Activated T-cell treated with anti-CD3 and anti-CD28 coated beads, Interleukin-2, amount 50 U/mL, for 4 hours (primary cell): ENCODE data around the gene MCCC2. TPM values are rescaled to one million over a fixed set of nuclear protein-coding genes. Genes with fewer than 3 reads are reported as not detected.
"Not testable (repeated sequence)": the region's sequence is repeated elsewhere in the genome, so short reads cannot be mapped to it uniquely, and the experiment has no call there.

Experiments
- ATAC-seq, 2 donors: fragments of 200-7000 bp; cut with Tn5 transposase; one replicate each; pipeline ENCODE4 v1.10.0; 2021
- DNase-seq: peaks from one replicate; pipeline ENCODE4 v3.0.0-alpha.2; 2020
- H3K27me3 Mint-ChIP-seq: one replicate; pipeline ENCODE4 v1.8.0; 2021; ENCODE audit warnings: low read depth, mixed read lengths
- H3K36me3 Mint-ChIP-seq: one replicate; pipeline ENCODE4 v1.8.0; 2022; ENCODE audit warnings: mixed read lengths; ENCODE audit not compliant: insufficient read depth
- H3K4me1 Mint-ChIP-seq: one replicate; pipeline ENCODE4 v1.8.0; 2021; ENCODE audit warnings: low read depth, mixed read lengths
- H3K4me3 Mint-ChIP-seq: one replicate; pipeline ENCODE4 v1.8.0; 2021; ENCODE audit warnings: mild to moderate bottlenecking, moderate library complexity, mixed read lengths
- H3K9me3 Mint-ChIP-seq: one replicate; pipeline ENCODE4 v1.8.0; 2021; ENCODE audit warnings: mixed read lengths
- total RNA-seq, 3 donors: library from RNA; stranded (reverse); gene quantifications; one replicate each; pipeline ENCODE4 v1.2.1, GENCODE V29; 2021

MCCC2 gene
- total RNA-seq, 3 donors from 2014 or later: 44.7 to 50.1 (median 48.3) TPM

DNA sequence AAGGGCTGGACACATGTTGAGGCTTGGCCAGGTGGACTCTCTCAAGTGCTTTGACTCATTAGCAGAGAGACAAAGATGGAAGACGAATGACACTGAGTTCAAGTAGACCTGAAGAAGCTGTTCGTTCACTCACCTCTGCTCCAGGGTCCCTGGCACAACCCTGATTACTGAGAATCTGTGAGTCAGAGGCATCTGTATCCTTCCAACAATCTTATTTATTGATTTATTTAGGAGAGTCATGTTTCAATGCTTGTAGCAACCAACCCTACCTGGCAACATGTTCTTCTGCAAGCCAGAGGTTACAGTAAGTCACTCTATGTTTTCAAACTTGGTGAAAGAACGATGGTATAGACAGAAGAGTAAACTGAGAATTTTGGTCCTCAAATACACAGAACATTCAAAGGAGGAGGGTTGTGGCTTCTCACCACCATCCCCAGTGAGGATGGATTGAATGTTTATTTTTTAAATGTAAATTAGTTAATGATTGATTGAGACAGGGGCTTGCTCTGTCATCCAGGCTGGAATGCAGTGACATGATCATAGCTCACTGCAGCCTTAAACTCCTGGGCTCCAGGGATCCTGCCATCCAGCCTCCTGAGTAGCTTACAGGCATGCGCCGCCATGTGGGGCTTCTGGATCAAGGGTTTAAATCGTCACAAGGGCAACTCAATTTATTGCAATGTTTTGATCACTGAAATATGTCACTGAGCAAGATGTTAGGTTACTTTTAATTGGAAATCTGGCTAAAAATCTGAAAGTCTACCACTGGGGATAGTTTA, 76.2 kb downstream of the MCCC2 start:
- peaks cover 2% of the 10 kb centered on the region for H3K36me3 Mint-ChIP-seq
- no peaks in the 10 kb centered on the region for H3K27me3 Mint-ChIP-seq
- no peaks in the 10 kb centered on the region for H3K4me1 Mint-ChIP-seq
- ATAC-seq (no peak), DNase-seq (no peak)
- no peak overlapping the region for H3K4me3 Mint-ChIP-seq
- H3K9me3 Mint-ChIP-seq: no peaks in the 10 kb centered on the region

DNA sequence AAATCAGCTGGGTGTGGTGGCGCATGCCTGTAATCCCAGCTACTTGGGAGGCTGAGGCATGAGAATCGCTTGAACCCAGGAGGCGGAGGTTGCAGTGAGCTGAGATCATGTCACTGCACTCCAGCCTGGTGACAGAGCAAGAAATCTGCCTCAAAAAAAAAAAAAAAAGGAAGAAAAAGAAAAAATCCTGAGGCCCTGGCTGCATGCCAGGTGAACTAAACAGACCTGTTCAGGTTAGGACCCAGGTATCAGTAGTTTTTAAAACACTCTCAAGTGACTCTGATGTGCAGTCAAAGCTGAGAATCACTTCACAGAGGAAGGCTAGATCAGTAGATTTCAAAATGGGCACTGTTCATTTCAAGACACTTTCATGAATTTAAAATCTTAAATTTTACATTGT, 77.5 kb downstream of the MCCC2 start:
- not testable (repeated sequence) for H3K4me3 Mint-ChIP-seq, H3K36me3 Mint-ChIP-seq, H3K4me1 Mint-ChIP-seq, ATAC-seq, H3K27me3 Mint-ChIP-seq, H3K9me3 Mint-ChIP-seq, DNase-seq

DNA sequence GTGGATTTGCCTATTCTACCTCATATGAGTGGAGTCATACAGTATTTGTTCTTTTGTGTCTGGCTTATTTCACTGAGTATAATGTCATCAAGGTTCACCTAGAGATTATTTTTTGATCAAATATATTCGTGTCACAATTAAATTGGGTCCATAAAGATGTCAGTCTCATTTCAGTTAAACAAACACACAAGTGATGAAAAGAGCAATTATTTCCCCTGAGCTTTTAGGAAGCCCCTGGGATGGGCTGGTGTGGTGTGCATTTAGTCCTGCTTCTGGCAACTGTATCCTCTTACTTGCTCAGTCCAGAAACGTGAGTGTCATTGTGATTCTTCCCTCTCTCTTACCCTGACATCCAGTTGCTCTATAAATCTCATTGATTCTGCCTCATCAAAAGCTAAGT, 79.2 kb downstream of the MCCC2 start:
- H3K4me3 Mint-ChIP-seq: no peak overlapping the region
- peaks cover 2% of the 10 kb centered on the region for H3K27me3 Mint-ChIP-seq
- H3K36me3 Mint-ChIP-seq: no peaks in the 10 kb centered on the region
- ATAC-seq: no peak
- no peaks in the 10 kb centered on the region for H3K4me1 Mint-ChIP-seq
- DNase-seq: no peak
- H3K9me3 Mint-ChIP-seq: no peaks in the 10 kb centered on the region

- Mint-ChIP-seq H3K27me3 (peaks cover 31% of the 10 kb centered on the region), H3K9me3 (no peaks in the 10 kb centered on the region), H3K36me3 (no peaks in the 10 kb centered on the region), H3K4me3 (no peak overlapping the region), H3K4me1 (no peaks in the 10 kb centered on the region)
- DNase-seq (no peak), ATAC-seq (no peak)
Measured at GRCh38 chr5:71677977-71678376, 90.8 kb downstream of the MCCC2 start.

GRCh38 chr5:71679714-71680113, 92.6 kb downstream of the MCCC2 start:
- peaks cover 40% of the 10 kb centered on the region for H3K27me3 Mint-ChIP-seq
- peaks cover under 1% of the 10 kb centered on the region for H3K9me3 Mint-ChIP-seq
- no peaks in the 10 kb centered on the region for H3K36me3 Mint-ChIP-seq
- ATAC-seq (no peak), DNase-seq (no peak)
- H3K4me1 Mint-ChIP-seq: no peaks in the 10 kb centered on the region
- no peak overlapping the region for H3K4me3 Mint-ChIP-seq

DNA sequence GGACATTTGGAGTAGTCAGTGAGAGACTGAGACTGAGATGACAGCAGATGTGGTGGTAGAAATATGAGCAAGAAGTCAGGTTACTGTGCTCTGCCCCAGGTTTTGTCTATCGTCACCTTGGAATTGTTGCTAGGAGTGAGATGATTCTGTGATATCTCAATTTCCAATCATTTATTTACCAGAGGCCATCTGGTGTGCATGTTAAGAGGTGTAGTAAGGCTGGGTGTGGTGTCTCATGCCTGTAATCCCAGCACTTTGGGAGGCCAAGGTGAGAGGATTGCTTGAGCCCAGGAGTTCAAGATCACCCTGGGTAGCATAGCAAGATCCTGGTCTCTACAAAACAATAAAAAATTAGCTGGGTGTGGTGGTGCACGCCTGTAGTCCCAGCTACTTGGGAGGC, 93.4 kb downstream of the MCCC2 start:
- DNase-seq: no peak
- H3K4me3 Mint-ChIP-seq: no peak overlapping the region
- no peak for ATAC-seq
- peaks cover 48% of the 10 kb centered on the region for H3K27me3 Mint-ChIP-seq
- no peaks in the 10 kb centered on the region for H3K36me3 Mint-ChIP-seq
- no peaks in the 10 kb centered on the region for H3K4me1 Mint-ChIP-seq
- H3K9me3 Mint-ChIP-seq: peaks cover 8% of the 10 kb centered on the region

- peaks cover 50% of the 10 kb centered on the region for H3K27me3 Mint-ChIP-seq
- ATAC-seq (no peak), DNase-seq (no peak)
- no peak overlapping the region for H3K4me3 Mint-ChIP-seq
- no peaks in the 10 kb centered on the region for H3K4me1 Mint-ChIP-seq
- no peaks in the 10 kb centered on the region for H3K36me3 Mint-ChIP-seq
- peaks cover 16% of the 10 kb centered on the region for H3K9me3 Mint-ChIP-seq
Measured at GRCh38 chr5:71681296-71681695, 94.2 kb downstream of the MCCC2 start.

- ATAC-seq: no peak
- H3K36me3 Mint-ChIP-seq: no peaks in the 10 kb centered on the region
- peaks cover 17% of the 10 kb centered on the region for H3K9me3 Mint-ChIP-seq
- no peak for DNase-seq
- no peak overlapping the region for H3K4me3 Mint-ChIP-seq
- H3K4me1 Mint-ChIP-seq: no peaks in the 10 kb centered on the region
- H3K27me3 Mint-ChIP-seq: peaks cover 49% of the 10 kb centered on the region
Measured at GRCh38 chr5:71684309-71684708, 97.2 kb downstream of the MCCC2 start.

DNA sequence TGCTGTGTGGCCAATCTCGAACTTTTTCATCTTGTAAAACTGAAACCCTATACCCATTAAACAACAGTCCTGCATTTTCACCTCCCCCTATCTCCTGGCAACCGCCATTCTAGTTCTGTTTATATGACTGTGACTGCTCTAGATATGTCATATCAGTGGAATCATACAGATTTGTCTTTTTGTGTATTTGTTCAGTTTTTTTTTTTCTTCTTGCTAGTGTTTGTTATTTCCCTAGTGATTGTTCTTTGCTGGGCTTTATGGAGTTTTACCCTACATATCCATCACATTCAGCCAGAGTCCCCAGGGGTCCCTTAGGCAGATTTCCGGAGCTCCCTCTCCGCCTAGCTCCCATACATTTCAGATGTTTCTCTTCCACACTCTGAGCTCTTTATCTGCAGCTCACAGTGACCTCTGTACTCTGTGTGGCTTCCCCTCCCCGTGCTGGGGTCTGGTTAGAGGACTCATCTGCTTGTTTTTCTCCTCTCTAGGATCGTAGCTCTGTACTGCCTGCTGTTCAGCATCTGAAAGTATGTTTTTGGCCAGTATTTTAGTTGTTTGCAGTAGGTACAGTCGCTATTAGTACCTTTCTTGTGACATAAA, 106.8 kb downstream of the MCCC2 start:
- Mint-ChIP-seq H3K4me1 (peaks cover 7% of the 10 kb centered on the region), H3K4me3 (no peak overlapping the region), H3K36me3 (peaks cover 2% of the 10 kb centered on the region), H3K27me3 (peaks cover 14% of the 10 kb centered on the region), H3K9me3 (peaks cover 3% of the 10 kb centered on the region)
- ATAC-seq (no peak), DNase-seq (no peak)

DNA sequence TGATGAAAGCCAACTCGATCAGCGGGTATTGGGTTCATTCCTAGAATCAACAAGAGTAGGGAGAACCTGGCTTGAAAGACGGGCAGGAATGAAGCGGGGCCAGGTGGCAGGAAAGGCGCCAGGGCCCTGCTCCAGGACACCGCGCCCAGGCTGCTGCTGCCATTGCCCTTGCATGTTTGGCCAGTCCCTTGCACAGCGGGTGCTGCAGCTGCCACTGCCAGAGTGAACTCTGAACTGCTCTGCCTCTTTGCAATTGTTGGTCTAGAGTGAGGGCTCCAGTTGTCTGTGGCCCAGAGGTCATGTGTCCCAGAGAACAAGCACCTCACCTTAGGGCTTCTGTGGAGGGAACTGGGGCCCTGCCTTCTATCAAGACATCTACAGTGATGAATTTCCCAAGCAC, 107.9 kb downstream of the MCCC2 start:
- DNase-seq (no peak), ATAC-seq (no peak)
- H3K36me3 Mint-ChIP-seq: peaks cover 2% of the 10 kb centered on the region
- peaks cover 3% of the 10 kb centered on the region for H3K9me3 Mint-ChIP-seq
- peaks cover 14% of the 10 kb centered on the region for H3K27me3 Mint-ChIP-seq
- H3K4me3 Mint-ChIP-seq: no peak overlapping the region
- peaks cover 7% of the 10 kb centered on the region for H3K4me1 Mint-ChIP-seq

DNA sequence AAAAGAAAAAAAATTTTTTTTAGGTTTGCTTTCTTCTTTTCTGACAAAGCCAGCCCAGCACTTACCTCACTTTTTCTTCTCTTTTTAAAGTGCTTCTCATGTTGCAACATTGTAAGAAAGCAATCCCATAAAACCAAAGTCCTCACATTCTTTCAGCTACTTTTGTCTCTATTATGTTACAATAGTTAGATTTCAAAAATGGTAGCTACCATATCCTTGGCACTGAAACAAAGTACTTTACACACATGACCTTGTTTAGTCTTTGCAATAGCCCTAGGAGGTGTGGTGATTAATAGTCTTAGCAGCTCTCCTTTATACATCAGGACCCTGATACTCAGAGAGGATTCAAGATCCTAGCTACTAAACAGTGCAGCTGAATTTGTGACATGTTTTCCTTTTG, 108.5 kb downstream of the MCCC2 start:
- peaks cover 7% of the 10 kb centered on the region for H3K4me1 Mint-ChIP-seq
- no peak overlapping the region for H3K4me3 Mint-ChIP-seq
- no peak for DNase-seq
- H3K36me3 Mint-ChIP-seq: peaks cover 2% of the 10 kb centered on the region
- peaks cover 14% of the 10 kb centered on the region for H3K27me3 Mint-ChIP-seq
- ATAC-seq: no peak
- peaks cover 3% of the 10 kb centered on the region for H3K9me3 Mint-ChIP-seq

GRCh38 chr5:71697967-71698366, 110.8 kb downstream of the MCCC2 start:
- peaks cover 19% of the 10 kb centered on the region for H3K27me3 Mint-ChIP-seq
- no peak for ATAC-seq
- H3K9me3 Mint-ChIP-seq: peaks cover 3% of the 10 kb centered on the region
- H3K4me3 Mint-ChIP-seq: no peak overlapping the region
- H3K4me1 Mint-ChIP-seq: peaks cover 7% of the 10 kb centered on the region
- H3K36me3 Mint-ChIP-seq: peaks cover 2% of the 10 kb centered on the region
- DNase-seq: no peak

DNA sequence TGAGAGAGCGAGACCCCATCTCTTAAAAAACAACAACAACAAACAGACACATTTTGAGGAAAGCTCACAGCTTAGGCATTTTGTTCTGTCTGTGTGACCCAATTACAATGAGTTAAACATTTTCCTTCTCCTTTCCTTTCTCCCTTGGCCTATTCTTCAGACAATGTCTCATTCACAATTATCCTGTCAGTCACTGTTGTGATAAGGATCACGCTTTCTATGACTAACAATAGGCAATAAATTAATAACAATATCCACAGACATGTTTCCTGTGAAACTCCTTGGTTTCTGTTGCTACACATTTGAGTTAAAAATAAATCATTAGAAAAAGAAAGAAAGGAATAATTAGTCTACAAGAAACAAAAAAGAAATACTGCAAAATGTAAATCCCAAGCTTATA, 112.1 kb downstream of the MCCC2 start:
- Mint-ChIP-seq H3K9me3 (peaks cover 3% of the 10 kb centered on the region), H3K4me1 (peaks cover 7% of the 10 kb centered on the region), H3K27me3 (peaks cover 14% of the 10 kb centered on the region), H3K36me3 (peaks cover 2% of the 10 kb centered on the region), H3K4me3 (no peak overlapping the region)
- ATAC-seq (no peak), DNase-seq (no peak)

DNA sequence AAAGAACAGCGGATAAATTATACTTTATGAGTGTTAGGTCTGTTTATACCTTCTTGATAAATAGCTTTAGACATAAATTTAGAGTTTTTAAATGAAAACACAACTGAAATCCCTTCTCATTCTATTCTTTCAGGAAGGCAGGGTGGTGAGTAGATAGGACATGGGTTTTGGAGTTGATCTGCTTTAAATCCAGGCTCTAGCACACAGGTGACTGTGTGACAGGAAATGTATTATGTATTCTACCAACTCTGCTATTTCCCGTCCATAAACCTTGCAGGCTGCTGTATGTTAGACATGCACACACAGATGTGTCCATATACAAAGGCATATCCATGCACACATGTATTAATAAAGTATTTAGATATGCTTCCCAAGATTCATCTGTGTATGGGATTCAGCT, 112.6 kb downstream of the MCCC2 start:
- ATAC-seq (no peak), DNase-seq (no peak)
- H3K4me1 Mint-ChIP-seq: peaks cover 7% of the 10 kb centered on the region
- no peak overlapping the region for H3K4me3 Mint-ChIP-seq
- peaks cover 3% of the 10 kb centered on the region for H3K9me3 Mint-ChIP-seq
- peaks cover 2% of the 10 kb centered on the region for H3K36me3 Mint-ChIP-seq
- peaks cover 14% of the 10 kb centered on the region for H3K27me3 Mint-ChIP-seq

DNA sequence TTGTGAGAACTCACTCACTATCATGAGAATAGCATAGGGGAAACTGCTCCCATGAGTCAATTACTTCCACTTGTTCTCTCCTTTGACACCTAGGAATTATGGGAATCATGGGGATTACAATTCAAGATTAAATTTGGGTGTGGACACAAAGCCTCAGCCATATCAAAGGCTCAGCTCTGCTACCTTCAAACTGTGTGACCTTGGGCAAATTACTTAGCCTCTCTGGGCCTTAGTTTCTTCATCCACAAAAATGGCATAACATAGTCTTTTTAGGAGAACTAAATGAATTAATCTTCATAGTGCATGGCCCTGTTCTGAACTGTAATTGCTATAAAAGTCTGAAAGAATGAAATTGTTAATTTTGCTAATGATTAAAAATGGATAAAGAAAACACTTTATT, 113.7 kb downstream of the MCCC2 start:
- peaks cover 2% of the 10 kb centered on the region for H3K36me3 Mint-ChIP-seq
- H3K27me3 Mint-ChIP-seq: peaks cover 15% of the 10 kb centered on the region
- H3K4me3 Mint-ChIP-seq: no peak overlapping the region
- H3K9me3 Mint-ChIP-seq: peaks cover 3% of the 10 kb centered on the region
- H3K4me1 Mint-ChIP-seq: peaks cover 7% of the 10 kb centered on the region
- no peak for ATAC-seq
- DNase-seq: no peak
